ENCODE results near the gene HOXB6.

The HOXB6 gene

GRCh38 chr17:48594538-48595277, 10.1 kb downstream of the HOXB6 start:
- TF ChIP-seq, protein P1, sequence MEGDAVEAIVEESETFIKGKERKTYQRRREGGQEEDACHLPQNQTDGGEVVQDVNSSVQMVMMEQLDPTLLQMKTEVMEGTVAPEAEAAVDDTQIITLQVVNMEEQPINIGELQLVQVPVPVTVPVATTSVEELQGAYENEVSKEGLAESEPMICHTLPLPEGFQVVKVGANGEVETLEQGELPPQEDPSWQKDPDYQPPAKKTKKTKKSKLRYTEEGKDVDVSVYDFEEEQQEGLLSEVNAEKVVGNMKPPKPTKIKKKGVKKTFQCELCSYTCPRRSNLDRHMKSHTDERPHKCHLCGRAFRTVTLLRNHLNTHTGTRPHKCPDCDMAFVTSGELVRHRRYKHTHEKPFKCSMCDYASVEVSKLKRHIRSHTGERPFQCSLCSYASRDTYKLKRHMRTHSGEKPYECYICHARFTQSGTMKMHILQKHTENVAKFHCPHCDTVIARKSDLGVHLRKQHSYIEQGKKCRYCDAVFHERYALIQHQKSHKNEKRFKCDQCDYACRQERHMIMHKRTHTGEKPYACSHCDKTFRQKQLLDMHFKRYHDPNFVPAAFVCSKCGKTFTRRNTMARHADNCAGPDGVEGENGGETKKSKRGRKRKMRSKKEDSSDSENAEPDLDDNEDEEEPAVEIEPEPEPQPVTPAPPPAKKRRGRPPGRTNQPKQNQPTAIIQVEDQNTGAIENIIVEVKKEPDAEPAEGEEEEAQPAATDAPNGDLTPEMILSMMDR (IDR thresholded peaks at IDR 0.05; ENCODE audit: insufficient read depth, missing control alignments), result no peak
- FAIRE-seq (no peak), DNase-seq (ENCODE audit: insufficient read length, low spot score) (no peak)

DNA sequence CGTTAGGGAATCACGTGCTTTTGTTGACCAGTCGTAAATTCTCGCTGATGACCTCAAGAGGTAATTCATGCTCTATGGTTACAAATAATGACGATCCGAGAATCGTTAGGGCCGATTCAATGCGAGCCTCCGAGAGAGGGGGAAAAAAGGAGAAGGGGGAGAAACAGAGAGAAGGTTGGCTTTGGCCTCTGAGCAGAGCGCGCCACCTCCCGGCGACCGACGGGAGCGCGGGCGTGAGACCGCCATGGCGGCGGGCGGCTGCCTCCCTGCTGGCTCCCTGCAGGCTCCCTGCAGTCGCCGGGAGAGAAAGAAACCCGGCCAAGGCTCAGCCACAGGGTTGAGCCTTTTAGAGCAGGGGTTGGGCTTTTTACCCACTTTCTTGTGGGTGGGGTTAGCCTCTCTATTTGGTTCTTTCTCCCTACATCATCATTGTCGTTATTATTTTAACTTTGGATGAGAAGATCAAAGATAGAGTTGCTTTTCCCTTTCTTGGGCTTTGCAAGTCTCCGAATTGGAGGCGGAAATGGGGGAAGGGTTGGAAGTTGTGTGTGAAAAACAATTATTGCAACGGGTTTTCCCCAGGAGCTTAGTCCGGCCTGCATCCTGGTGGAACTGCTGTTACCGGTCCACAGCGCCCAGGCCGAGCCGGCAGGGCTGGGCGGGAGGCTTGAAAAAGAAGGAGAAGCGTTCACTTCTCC, 10.8 kb downstream of the HOXB6 start:
- DNase-seq (ENCODE audit: insufficient read length, low spot score), result peak; percentile 64
- no peak for FAIRE-seq
- TF ChIP-seq, protein P1 (IDR thresholded peaks at IDR 0.05; ENCODE audit: insufficient read depth, missing control alignments), result peak; percentile 87

DNA sequence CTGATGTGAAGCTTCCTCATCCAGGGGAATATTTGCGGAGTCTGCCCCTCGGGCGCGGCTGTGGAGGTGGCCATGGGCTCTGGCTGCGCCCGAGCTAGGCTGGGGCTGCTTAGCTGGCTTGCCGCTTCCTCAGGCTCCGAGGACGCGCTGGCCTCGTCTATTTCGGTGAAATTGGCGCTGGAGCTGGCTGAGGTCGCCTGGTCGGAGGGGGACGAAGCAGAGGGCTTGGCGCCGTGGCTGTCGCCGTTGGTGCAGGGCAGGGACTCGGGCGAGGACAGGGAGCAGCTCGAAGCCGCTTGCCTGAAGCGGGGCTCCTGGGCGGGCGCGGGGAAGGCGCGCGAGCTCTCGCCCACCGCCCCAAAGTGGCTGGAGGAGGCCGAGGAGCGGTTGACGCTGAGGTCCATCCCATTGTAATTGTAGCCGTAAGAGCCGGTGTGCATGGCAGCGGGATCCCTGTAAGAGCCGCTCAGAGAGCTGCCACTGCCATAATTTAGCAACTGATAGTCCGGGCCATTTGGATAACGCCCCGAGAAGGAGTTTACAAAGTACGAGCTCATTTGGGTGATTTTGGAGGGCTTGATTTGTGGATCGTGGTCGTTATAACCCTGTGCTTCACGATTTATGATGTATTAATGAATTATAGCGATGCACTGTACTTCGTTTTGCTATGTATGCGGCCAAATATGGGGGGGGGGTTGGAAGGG, 11.5 kb downstream of the HOXB6 start, which contains the start of gene HOXB5:
HOXB5 (minus strand) TSS at position 654 of the 704 bp plus-strand sequence; CDS start at position 557, 97 bp downstream.
- DNase-seq (ENCODE audit: insufficient read length, low spot score), result no peak
- FAIRE-seq, result no peak
- TF ChIP-seq, protein P1 (IDR thresholded peaks at IDR 0.05; ENCODE audit: insufficient read depth, missing control alignments), result no peak

GRCh38 chr17:48592577-48592976, 12.2 kb downstream of the HOXB6 start:
- DNase-seq (ENCODE audit: insufficient read length, low spot score), result no peak
- FAIRE-seq, result no peak
- TF ChIP-seq, protein P1 (IDR thresholded peaks at IDR 0.05; ENCODE audit: insufficient read depth, missing control alignments), result no peak

DNA sequence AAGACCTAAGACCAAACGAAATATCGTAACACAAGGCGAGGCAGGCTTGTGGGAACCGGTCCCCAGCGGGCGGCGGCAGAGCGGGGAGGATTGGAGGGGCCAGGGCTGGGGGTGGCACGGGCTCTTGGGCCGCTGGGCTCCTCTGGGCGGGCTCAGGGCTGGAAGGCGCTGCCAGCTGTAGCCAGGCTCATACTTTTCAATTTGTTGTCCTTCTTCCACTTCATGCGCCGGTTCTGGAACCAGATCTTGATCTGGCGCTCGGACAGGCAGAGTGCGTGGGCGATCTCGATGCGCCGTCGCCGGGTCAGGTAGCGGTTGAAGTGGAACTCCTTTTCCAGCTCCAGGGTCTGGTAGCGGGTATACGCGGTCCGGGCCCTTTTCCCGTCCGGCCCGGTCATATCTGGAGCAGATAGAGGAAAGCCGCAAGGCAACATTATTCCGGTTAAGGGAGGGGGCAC, 12.7 kb downstream of the HOXB6 start:
- TF ChIP-seq, protein P1 (IDR thresholded peaks at IDR 0.05; ENCODE audit: insufficient read depth, missing control alignments), result no peak
- no peak for DNase-seq (ENCODE audit: insufficient read length, low spot score)
- no peak for FAIRE-seq

GRCh38 chr17:48591255-48592056, 13.3 kb downstream of the HOXB6 start:
- DNase-seq (ENCODE audit: insufficient read length, low spot score) (no peak), FAIRE-seq (no peak)
- TF ChIP-seq, protein P1 (IDR thresholded peaks at IDR 0.05; ENCODE audit: insufficient read depth, missing control alignments), result no peak

All from D721Med (cell line).